NOMO-1 treated with DMSO at 0.1 percent for 48 hours (cell line): ENCODE results near the gene CKLF.

Experiments
- DNase-seq: peaks from one replicate; lab custom pipeline; 2025; ENCODE audit not compliant: unreplicated experiment; lab: John Stamatoyannopoulos, UW

CKLF gene

GRCh38 chr16:66614161-66614802, 61.9 kb downstream of the CKLF start:
- no peak for DNase-seq
